Smooth muscle cell (in vitro differentiated cells): ENCODE data around the gene PSD4. TPM values are rescaled to one million over a fixed set of nuclear protein-coding genes. Genes with fewer than 3 reads are reported as not detected.

ENCODE experiments used
- DNase-seq: peaks from one replicate; lab custom pipeline; 2025; ENCODE audit not compliant: unreplicated experiment; lab: John Stamatoyannopoulos, UW
- H2AFZ ChIP-seq: fragments of 200-600 bp; sonication (generic); 2 replicates; pipeline ENCODE4 v1.6.0; 2016; ENCODE audit warnings: antibody characterized with exemption, low read depth, mild to moderate bottlenecking
- H3F3A ChIP-seq: fragments of 200-600 bp; sonication (generic); 2 replicates; pipeline ENCODE4 v1.6.0; 2017; ENCODE audit warnings: antibody characterized with exemption, low read depth
- H3K27ac ChIP-seq: fragments of 200-600 bp; sonication (generic); 2 replicates; pipeline ENCODE4 v1.5.1; 2016; ENCODE audit warnings: low read depth, mild to moderate bottlenecking
- H3K27me3 ChIP-seq: fragments of 200-600 bp; sonication (generic); 2 replicates; pipeline ENCODE4 v1.6.1; 2016; ENCODE audit warnings: low read depth, mild to moderate bottlenecking
- H3K36me3 ChIP-seq: fragments of 200-600 bp; sonication (generic); 2 replicates; pipeline ENCODE4 v1.5.1; 2016; ENCODE audit warnings: low read depth
- H3K4me1 ChIP-seq: fragments of 200-600 bp; sonication (generic); 2 replicates; pipeline ENCODE4 v1.5.1; 2016; ENCODE audit warnings: low read depth
- H3K4me2 ChIP-seq: fragments of 200-600 bp; sonication (generic); 2 replicates; pipeline ENCODE4 v1.6.0; 2016; ENCODE audit warnings: mild to moderate bottlenecking
- H3K4me3 ChIP-seq: fragments of 200-600 bp; sonication (generic); 2 replicates; pipeline ENCODE4 v1.5.1; 2016; ENCODE audit warnings: mild to moderate bottlenecking
- H3K79me2 ChIP-seq: fragments of 200-600 bp; sonication (generic); 2 replicates; pipeline ENCODE4 v1.6.0; 2016; ENCODE audit warnings: low read depth, mild to moderate bottlenecking
- H3K9ac ChIP-seq: fragments of 200-600 bp; sonication (generic); 2 replicates; pipeline ENCODE4 v1.6.0; 2016; ENCODE audit warnings: low read depth
- H3K9me3 ChIP-seq: fragments of 200-600 bp; sonication (generic); replicated peaks from 2 replicates; pipeline ENCODE4 v1.5.1; 2016; ENCODE audit warnings: low read depth
- H4K20me1 ChIP-seq: fragments of 200-600 bp; sonication (generic); 2 replicates; pipeline ENCODE4 v1.6.0; 2016; ENCODE audit warnings: low read depth
- CTCF ChIP-seq: fragments of 200-600 bp; sonication (generic); IDR thresholded peaks from 2 replicates; pipeline ENCODE4 v1.5.1; 2017; ENCODE audit warnings: borderline replicate concordance, mild to moderate bottlenecking, antibody characterized with exemption; ENCODE audit not compliant: insufficient read depth, poor library complexity, severe bottlenecking
- WGBS: methylation state at CpG from one replicate; pipeline ENCODE4 v1.1.7; 2016; ENCODE audit warnings: low lambda C conversion rate; 5-methylcytosine and 5-hydroxymethylcytosine counted together
- polyA plus RNA-seq: library from polyadenylated mRNA; unstranded; fragments of >200 nt; fragmentation: Nextera tagmentation; extraction: Ambion mirVana; gene quantifications from 2 replicates; pipeline ENCODE4 v1.2.1, GENCODE V29; 2016
- total RNA-seq: library from RNA; depleted of rRNA; stranded (reverse); fragments of >200 nt; gene quantifications from 2 replicates; pipeline ENCODE4 v1.2.3, GENCODE V29; 2014

The PSD4 gene
- total and polyA plus RNA-seq, 2 experiments from 2014 or later: 7.3 to 7.8 TPM

GRCh38 chr2:113225263-113226259 lies 51.8 kb downstream of the PSD4 start:
- H3K27ac ChIP-seq: no peak overlapping the region
- no peak for DNase-seq
- no peak overlapping the region for H3K4me2 ChIP-seq
- H3K36me3 ChIP-seq: no peaks in the 10 kb centered on the region
- 66% methylated on average over 9 of the region's 12 CpGs for WGBS
- no peak overlapping the region for H2AFZ ChIP-seq
- H3K9me3 ChIP-seq: no peaks in the 10 kb centered on the region
- H3K27me3 ChIP-seq: no peaks in the 10 kb centered on the region
- TF ChIP-seq CTCF: no peak
- H3F3A ChIP-seq: no peaks in the 10 kb centered on the region
- peaks cover 14% of the 10 kb centered on the region for H3K4me1 ChIP-seq
- no peak overlapping the region for H3K9ac ChIP-seq
- no peaks in the 10 kb centered on the region for H3K79me2 ChIP-seq
- no peak overlapping the region for H3K4me3 ChIP-seq
- no peaks in the 10 kb centered on the region for H4K20me1 ChIP-seq

GRCh38 chr2:113226462-113226861 lies 52.7 kb downstream of the PSD4 start:
- no peak overlapping the region for H3K27ac ChIP-seq
- no peaks in the 10 kb centered on the region for H3K36me3 ChIP-seq
- peaks cover 14% of the 10 kb centered on the region for H3K4me1 ChIP-seq
- no peak overlapping the region for H3K9ac ChIP-seq
- no peak overlapping the region for H2AFZ ChIP-seq
- no peaks in the 10 kb centered on the region for H3F3A ChIP-seq
- WGBS: 88% methylated on average over 4 of the region's 4 CpGs
- no peak overlapping the region for H3K4me2 ChIP-seq
- no peak overlapping the region for H3K4me3 ChIP-seq
- H3K27me3 ChIP-seq: no peaks in the 10 kb centered on the region
- no peaks in the 10 kb centered on the region for H3K9me3 ChIP-seq
- H3K79me2 ChIP-seq: no peaks in the 10 kb centered on the region
- no peak for DNase-seq
- no peak for TF ChIP-seq CTCF
- no peaks in the 10 kb centered on the region for H4K20me1 ChIP-seq

GRCh38 chr2:113227290-113227689 lies 53.5 kb downstream of the PSD4 start:
- no peaks in the 10 kb centered on the region for H3K27me3 ChIP-seq
- no peak overlapping the region for H3K4me2 ChIP-seq
- no peak overlapping the region for H2AFZ ChIP-seq
- H3K79me2 ChIP-seq: no peaks in the 10 kb centered on the region
- no peak overlapping the region for H3K9ac ChIP-seq
- H3K9me3 ChIP-seq: no peaks in the 10 kb centered on the region
- no peak for TF ChIP-seq CTCF
- no peak overlapping the region for H3K4me3 ChIP-seq
- WGBS: 36% methylated on average over 1 of the region's 1 CpG
- peaks cover 14% of the 10 kb centered on the region for H3K4me1 ChIP-seq
- no peaks in the 10 kb centered on the region for H4K20me1 ChIP-seq
- H3K27ac ChIP-seq: no peak overlapping the region
- DNase-seq: no peak
- no peaks in the 10 kb centered on the region for H3F3A ChIP-seq
- no peaks in the 10 kb centered on the region for H3K36me3 ChIP-seq
